ENCODE results near the gene RPN2.

- no peak for TF ChIP-seq GABPA (tag; conservative IDR thresholded peaks at IDR 0.05; ENCODE audit: low read depth)
- no peak for TF ChIP-seq ZNF311 (CRISPR knock-in tag; IDR thresholded peaks at IDR 0.05)
- no peak for TF ChIP-seq HINFP (tag; conservative IDR thresholded peaks at IDR 0.05; ENCODE audit: low read depth)
- TF ChIP-seq IRF2 (CRISPR knock-in tag; IDR thresholded peaks at IDR 0.05) = no peak
- no peak for TF ChIP-seq GTF2E2 (tag; IDR thresholded peaks at IDR 0.05)
- no peak for TF ChIP-seq CTCF (IDR thresholded peaks at IDR 0.05 in 2 of 3, conservative IDR thresholded peaks at IDR 0.05 in 1 of 3; ENCODE audit: insufficient read depth in 2 of 3, low read depth in 1 of 3, low read length in 3 of 3)
These were observed 17.1 kb upstream of the RPN2 start for GRCh38 chr20:37161830-37162549.
